Adipose tissue (tissue), 3 donors: ENCODE data around the gene LYZL4. TPM values are rescaled to one million over a fixed set of nuclear protein-coding genes. Genes with fewer than 3 reads are reported as not detected.

Experiments
- polyA plus RNA-seq, 3 donors: library from polyadenylated mRNA; stranded (reverse); fragments of 200-250 nt; gene quantifications; one replicate each; pipeline ENCODE4 v1.2.3, GENCODE V29; 2013
- donor health status: healthy with polysubstance abuse.
- donor health status: Bipolar disorder and iron deficiency.
- donor health status: healthy.

Gene LYZL4
- polyA plus RNA-seq, 3 donors: not detected

Other genes with a start within 250 kb of the LYZL4 start
- gene CCK, start 144.4 kb downstream of the LYZL4 start, polyA plus RNA-seq: under 1 TPM in 1 of 3 donors, not detected in 2; 0.25 TPM
- 10 to 100 TPM in 1 of 3 donors, 1 to 10 TPM in 2; 1.6 to 12.6 (median 6.9) TPM for gene VIPR1, start 92.0 kb upstream of the LYZL4 start, polyA plus RNA-seq
- gene SEC22C, start 171.4 kb upstream of the LYZL4 start, polyA plus RNA-seq: 10 to 100 TPM; 26.0 to 45.0 (median 28.4) TPM
- gene SS18L2, start 180.2 kb upstream of the LYZL4 start, polyA plus RNA-seq: 10 to 100 TPM; 16.3 to 36.0 (median 20.6) TPM
- 10 to 100 TPM; 15.3 to 27.9 (median 20.2) TPM for gene NKTR, start 190.1 kb upstream of the LYZL4 start, polyA plus RNA-seq
- gene ZBTB47, start 243.1 kb upstream of the LYZL4 start, polyA plus RNA-seq: 10 to 100 TPM; 10.5 to 82.4 (median 28.1) TPM